ENCODE results near the gene CCHCR1.

DNA sequence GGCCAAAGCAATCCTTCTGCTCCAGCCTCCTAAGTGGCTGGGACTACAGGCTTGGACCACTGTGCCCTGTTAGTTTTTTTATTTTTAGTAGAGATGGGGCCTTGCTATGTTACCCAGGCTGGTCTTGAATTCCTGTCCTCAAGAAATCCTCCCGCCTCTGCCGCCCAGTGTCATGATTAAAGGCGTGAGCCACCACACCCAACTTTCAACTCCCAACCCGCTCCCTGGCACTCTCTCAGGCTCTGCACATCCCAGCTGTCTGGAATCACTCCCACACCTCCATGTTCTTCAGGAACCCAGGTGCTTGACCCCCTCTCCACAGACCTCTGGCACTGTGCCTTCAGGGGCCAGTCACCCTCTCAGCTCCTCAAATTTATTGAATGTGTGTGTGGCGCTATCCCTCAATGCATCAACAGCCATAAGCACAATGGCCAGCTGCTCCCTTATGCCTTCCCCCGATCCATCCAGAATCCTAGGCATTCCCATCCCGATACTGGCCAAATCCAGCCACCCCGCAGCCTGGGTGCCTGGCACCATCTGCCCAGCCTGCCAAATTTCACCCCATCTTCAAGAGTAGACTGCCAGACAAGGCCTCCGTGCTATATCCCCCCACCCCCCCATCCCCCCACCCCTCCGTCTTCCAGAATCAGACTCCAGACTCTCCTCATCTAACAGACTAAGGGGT is 13.5 kb upstream of the CCHCR1 start:
- no peak for TF ChIP-seq POLR2AphosphoS5 (IDR thresholded peaks at IDR 0.05)
- TF ChIP-seq, protein P1, sequence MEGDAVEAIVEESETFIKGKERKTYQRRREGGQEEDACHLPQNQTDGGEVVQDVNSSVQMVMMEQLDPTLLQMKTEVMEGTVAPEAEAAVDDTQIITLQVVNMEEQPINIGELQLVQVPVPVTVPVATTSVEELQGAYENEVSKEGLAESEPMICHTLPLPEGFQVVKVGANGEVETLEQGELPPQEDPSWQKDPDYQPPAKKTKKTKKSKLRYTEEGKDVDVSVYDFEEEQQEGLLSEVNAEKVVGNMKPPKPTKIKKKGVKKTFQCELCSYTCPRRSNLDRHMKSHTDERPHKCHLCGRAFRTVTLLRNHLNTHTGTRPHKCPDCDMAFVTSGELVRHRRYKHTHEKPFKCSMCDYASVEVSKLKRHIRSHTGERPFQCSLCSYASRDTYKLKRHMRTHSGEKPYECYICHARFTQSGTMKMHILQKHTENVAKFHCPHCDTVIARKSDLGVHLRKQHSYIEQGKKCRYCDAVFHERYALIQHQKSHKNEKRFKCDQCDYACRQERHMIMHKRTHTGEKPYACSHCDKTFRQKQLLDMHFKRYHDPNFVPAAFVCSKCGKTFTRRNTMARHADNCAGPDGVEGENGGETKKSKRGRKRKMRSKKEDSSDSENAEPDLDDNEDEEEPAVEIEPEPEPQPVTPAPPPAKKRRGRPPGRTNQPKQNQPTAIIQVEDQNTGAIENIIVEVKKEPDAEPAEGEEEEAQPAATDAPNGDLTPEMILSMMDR (IDR thresholded peaks at IDR 0.05): no peak
- no peak for TF ChIP-seq POLR2A (IDR thresholded peaks at IDR 0.05)

Data from prostate gland (tissue), 2 donors.